Measurements from ENCODE around the gene VSTM5.

Gene VSTM5

GRCh38 chr11:93820847-93821246, 29.6 kb downstream of the VSTM5 start:
- Histone ChIP-seq H3K9ac (ENCODE audit: low read length) (no peak overlapping the region), H3K27me3 (replicated peaks; ENCODE audit: control insufficient read depth, insufficient read depth, low read length) (no peaks in the 10 kb centered on the region), H3K4me1 (ENCODE audit: control insufficient read depth, insufficient read depth, low read length) (peaks cover 3% of the 10 kb centered on the region), H3K4me3 (ENCODE audit: low read length) (no peak overlapping the region), H3K9me3 (ENCODE audit: control insufficient read depth, low read length) (no peaks in the 10 kb centered on the region), H3K36me3 (ENCODE audit: control insufficient read depth, insufficient read depth, low read length, severe bottlenecking) (peaks cover 1% of the 10 kb centered on the region)
- no peak for DNase-seq (ENCODE audit: low read depth)

- Histone ChIP-seq H3K9ac (ENCODE audit: low read length) (no peak overlapping the region), H3K4me1 (ENCODE audit: control insufficient read depth, insufficient read depth, low read length) (peaks cover 3% of the 10 kb centered on the region), H3K36me3 (ENCODE audit: control insufficient read depth, insufficient read depth, low read length, severe bottlenecking) (peaks cover 8% of the 10 kb centered on the region), H3K9me3 (ENCODE audit: control insufficient read depth, low read length) (no peaks in the 10 kb centered on the region), H3K27me3 (replicated peaks; ENCODE audit: control insufficient read depth, insufficient read depth, low read length) (no peaks in the 10 kb centered on the region), H3K4me3 (ENCODE audit: low read length) (no peak overlapping the region)
- DNase-seq (ENCODE audit: low read depth): no peak
Observed at GRCh38 chr11:93819966-93820695, 30.3 kb downstream of the VSTM5 start.

- DNase-seq (ENCODE audit: low read depth): no peak
- H3K9me3 ChIP-seq (ENCODE audit: control insufficient read depth, low read length): no peaks in the 10 kb centered on the region
- H3K9ac ChIP-seq (ENCODE audit: low read length): no peak overlapping the region
- no peaks in the 10 kb centered on the region for H3K27me3 ChIP-seq (replicated peaks; ENCODE audit: control insufficient read depth, insufficient read depth, low read length)
- H3K4me3 ChIP-seq (ENCODE audit: low read length): no peak overlapping the region
- H3K36me3 ChIP-seq (ENCODE audit: control insufficient read depth, insufficient read depth, low read length, severe bottlenecking): peaks cover 32% of the 10 kb centered on the region
- H3K4me1 ChIP-seq (ENCODE audit: control insufficient read depth, insufficient read depth, low read length): peaks cover 3% of the 10 kb centered on the region
Observed at GRCh38 chr11:93817426-93818348, 32.7 kb downstream of the VSTM5 start.

GRCh38 chr11:93814966-93815633, 35.3 kb downstream of the VSTM5 start:
- H3K9me3 ChIP-seq (ENCODE audit: control insufficient read depth, low read length): no peaks in the 10 kb centered on the region
- H3K9ac ChIP-seq (ENCODE audit: low read length): no peak overlapping the region
- H3K36me3 ChIP-seq (ENCODE audit: control insufficient read depth, insufficient read depth, low read length, severe bottlenecking): peaks cover 55% of the 10 kb centered on the region

GRCh38 chr11:93813974-93814373, 36.4 kb downstream of the VSTM5 start:
- no peak for DNase-seq (ENCODE audit: low read depth)
- no peaks in the 10 kb centered on the region for H3K27me3 ChIP-seq (replicated peaks; ENCODE audit: control insufficient read depth, insufficient read depth, low read length)
- no peaks in the 10 kb centered on the region for H3K9me3 ChIP-seq (ENCODE audit: control insufficient read depth, low read length)
- peaks cover 65% of the 10 kb centered on the region for H3K36me3 ChIP-seq (ENCODE audit: control insufficient read depth, insufficient read depth, low read length, severe bottlenecking)
- no peak overlapping the region for H3K9ac ChIP-seq (ENCODE audit: low read length)
- H3K4me1 ChIP-seq (ENCODE audit: control insufficient read depth, insufficient read depth, low read length): peaks cover 5% of the 10 kb centered on the region
- no peak overlapping the region for H3K4me3 ChIP-seq (ENCODE audit: low read length)

More at GRCh38 chr11:93814966-93815633, 35.3 kb downstream of the VSTM5 start:
- Histone ChIP-seq H3K4me1 (ENCODE audit: control insufficient read depth, insufficient read depth, low read length) (peaks cover 5% of the 10 kb centered on the region), H3K27me3 (replicated peaks; ENCODE audit: control insufficient read depth, insufficient read depth, low read length) (no peaks in the 10 kb centered on the region), H3K4me3 (ENCODE audit: low read length) (no peak overlapping the region)
- no peak for DNase-seq (ENCODE audit: low read depth)

- DNase-seq (ENCODE audit: low read depth): no peak
- no peaks in the 10 kb centered on the region for H3K27me3 ChIP-seq (replicated peaks; ENCODE audit: control insufficient read depth, insufficient read depth, low read length)
- no peak overlapping the region for H3K9ac ChIP-seq (ENCODE audit: low read length)
- H3K4me1 ChIP-seq (ENCODE audit: control insufficient read depth, insufficient read depth, low read length): peaks cover 2% of the 10 kb centered on the region
- H3K4me3 ChIP-seq (ENCODE audit: low read length): no peak overlapping the region
- H3K9me3 ChIP-seq (ENCODE audit: control insufficient read depth, low read length): no peaks in the 10 kb centered on the region
- peaks cover 86% of the 10 kb centered on the region for H3K36me3 ChIP-seq (ENCODE audit: control insufficient read depth, insufficient read depth, low read length, severe bottlenecking)
Observed at GRCh38 chr11:93807980-93808379, 42.4 kb downstream of the VSTM5 start.

- Histone ChIP-seq H3K9me3 (ENCODE audit: control insufficient read depth, low read length) (no peaks in the 10 kb centered on the region), H3K9ac (ENCODE audit: low read length) (no peak overlapping the region), H3K4me3 (ENCODE audit: low read length) (no peak overlapping the region), H3K36me3 (ENCODE audit: control insufficient read depth, insufficient read depth, low read length, severe bottlenecking) (peaks cover 84% of the 10 kb centered on the region), H3K27me3 (replicated peaks; ENCODE audit: control insufficient read depth, insufficient read depth, low read length) (no peaks in the 10 kb centered on the region), H3K4me1 (ENCODE audit: control insufficient read depth, insufficient read depth, low read length) (no peaks in the 10 kb centered on the region)
- DNase-seq (ENCODE audit: low read depth): no peak
Observed at GRCh38 chr11:93804879-93805278, 45.5 kb downstream of the VSTM5 start.

- DNase-seq (ENCODE audit: low read depth): no peak
- no peaks in the 10 kb centered on the region for H3K27me3 ChIP-seq (replicated peaks; ENCODE audit: control insufficient read depth, insufficient read depth, low read length)
- H3K4me1 ChIP-seq (ENCODE audit: control insufficient read depth, insufficient read depth, low read length): no peaks in the 10 kb centered on the region
- no peaks in the 10 kb centered on the region for H3K9me3 ChIP-seq (ENCODE audit: control insufficient read depth, low read length)
- peaks cover 83% of the 10 kb centered on the region for H3K36me3 ChIP-seq (ENCODE audit: control insufficient read depth, insufficient read depth, low read length, severe bottlenecking)
- no peak overlapping the region for H3K4me3 ChIP-seq (ENCODE audit: low read length)
- H3K9ac ChIP-seq (ENCODE audit: low read length): no peak overlapping the region
Observed at GRCh38 chr11:93801366-93801765, 49.1 kb downstream of the VSTM5 start.

GRCh38 chr11:93796441-93797231, 53.8 kb downstream of the VSTM5 start:
- peak; percentile 12 for DNase-seq (ENCODE audit: low read depth)
- peaks cover 3% of the 10 kb centered on the region for H3K4me1 ChIP-seq (ENCODE audit: control insufficient read depth, insufficient read depth, low read length)
- no peaks in the 10 kb centered on the region for H3K27me3 ChIP-seq (replicated peaks; ENCODE audit: control insufficient read depth, insufficient read depth, low read length)
- H3K9ac ChIP-seq (ENCODE audit: low read length): no peak overlapping the region
- no peaks in the 10 kb centered on the region for H3K9me3 ChIP-seq (ENCODE audit: control insufficient read depth, low read length)
- H3K4me3 ChIP-seq (ENCODE audit: low read length): no peak overlapping the region
- peaks cover 92% of the 10 kb centered on the region for H3K36me3 ChIP-seq (ENCODE audit: control insufficient read depth, insufficient read depth, low read length, severe bottlenecking)

GRCh38 chr11:93791493-93791892, 58.9 kb downstream of the VSTM5 start:
- H3K4me1 ChIP-seq (ENCODE audit: control insufficient read depth, insufficient read depth, low read length): peaks cover 12% of the 10 kb centered on the region
- no peaks in the 10 kb centered on the region for H3K9me3 ChIP-seq (ENCODE audit: control insufficient read depth, low read length)
- H3K27me3 ChIP-seq (replicated peaks; ENCODE audit: control insufficient read depth, insufficient read depth, low read length): no peaks in the 10 kb centered on the region
- peaks cover 87% of the 10 kb centered on the region for H3K36me3 ChIP-seq (ENCODE audit: control insufficient read depth, insufficient read depth, low read length, severe bottlenecking)
- H3K9ac ChIP-seq (ENCODE audit: low read length): no peak overlapping the region
- H3K4me3 ChIP-seq (ENCODE audit: low read length): no peak overlapping the region
- peak; percentile 78 for DNase-seq (ENCODE audit: low read depth)
